GM18868 (cell line): ENCODE data around the gene RETSAT.

Experiments
- ATAC-seq: cut with Tn5 transposase; IDR thresholded peaks from one replicate; pipeline ENCODE4 v1.9.1; 2021; ENCODE audit warnings: mild to moderate bottlenecking, moderate library complexity; ENCODE audit not compliant: unreplicated experiment

RETSAT gene

GRCh38 chr2:85309699-85310321, 44.5 kb downstream of the RETSAT start:
- ATAC-seq: no peak

GRCh38 chr2:85308896-85309555, 45.3 kb downstream of the RETSAT start:
- no peak for ATAC-seq

DNA sequence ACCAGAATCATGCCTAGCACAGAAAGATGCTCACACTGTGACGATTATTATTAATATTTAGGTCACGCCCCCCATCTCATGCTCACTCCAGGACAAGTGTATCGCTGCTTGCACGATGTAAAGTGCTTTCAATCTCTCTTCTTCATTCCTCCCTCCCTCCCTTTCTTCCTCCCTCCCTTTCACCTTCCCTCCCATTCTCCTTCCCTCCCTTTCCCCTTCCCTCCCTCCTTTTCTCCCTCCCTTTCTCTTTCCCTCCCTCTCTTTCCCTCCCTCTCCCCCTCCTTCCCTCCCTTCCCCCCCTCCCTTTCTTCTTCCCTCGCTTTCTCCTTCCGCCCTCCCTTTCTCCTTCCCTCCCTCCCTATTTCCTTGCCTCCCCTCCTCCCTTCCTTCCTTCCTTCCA, 46.1 kb downstream of the RETSAT start:
- no peak for ATAC-seq

GRCh38 chr2:85307527-85307897, 46.8 kb downstream of the RETSAT start:
- no peak for ATAC-seq

GRCh38 chr2:85303780-85304531, 50.4 kb downstream of the RETSAT start:
- no peak for ATAC-seq

DNA sequence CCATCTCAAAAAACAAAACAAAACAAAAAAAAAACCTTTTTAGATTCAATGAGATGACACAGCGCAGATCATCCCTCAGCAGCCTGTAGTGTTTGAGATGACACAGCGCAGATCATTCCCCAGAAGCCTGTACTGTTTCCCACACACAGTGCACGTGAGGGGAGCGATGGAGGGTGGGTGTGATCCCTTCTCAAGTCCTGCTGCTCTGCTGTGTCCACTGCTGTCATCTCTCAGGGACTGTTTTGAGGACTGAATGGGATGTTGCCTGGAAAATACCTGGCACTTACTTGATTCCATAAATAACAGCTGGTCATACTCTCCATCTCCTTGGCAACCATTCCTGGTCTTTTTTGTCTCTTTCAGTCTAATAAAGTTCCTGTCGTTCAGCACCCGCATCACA, 52.2 kb downstream of the RETSAT start:
- no peak for ATAC-seq
